T-cell (primary cell): ENCODE data around the gene TMEM163. TPM values are rescaled to one million over a fixed set of nuclear protein-coding genes. Genes with fewer than 3 reads are reported as not detected.
A peak's percentile ranks its signal among the peaks of the same experiment; 100 is the strongest.

Source experiments
- ATAC-seq, 4 experiments: fragments of 200-7000 bp in 3 of 4; fragments of 150-1000 bp in 1 of 4; cut with Tn5 transposase; replicated peaks in 1 of 4; 1 replicate in 3 of 4; 2 replicates in 1 of 4; pipeline ENCODE4 v1.10.0; 2021; ENCODE audit warnings: moderate library complexity in 3 of 4, mild to moderate bottlenecking in 2 of 4, moderate number of reproducible peaks in 1 of 4
- CTCF ChIA-PET, 2 donors: fragments of 300-600 bp; sonication (Branson Sonifier 250); formaldehyde crosslinking; loops; one replicate each; lab custom pipeline; 2022; ENCODE audit warnings: antibody characterized with exemption in 2 of 2; lab: Charles Lee
- POLR2A ChIA-PET, 2 donors: fragments of 300-600 bp; sonication (Branson Sonifier 250); formaldehyde crosslinking; loops; one replicate each; lab custom pipeline; 2022; ENCODE audit warnings: antibody characterized with exemption in 2 of 2; lab: Charles Lee
- DNase-seq, 35 experiments: peaks; one replicate each; pipeline versions ENCODE4 v3.0.0 to v3.0.0-alpha.2; 2013 to 2023
- H3K27ac ChIP-seq: one replicate; pipeline ENCODE4 v1.5.1; 2013; ENCODE audit warnings: low read length
- H3K27me3 ChIP-seq, 2 experiments: replicated peaks in 1 of 2; 1 replicate in 1 of 2; 2 replicates in 1 of 2; pipeline versions ENCODE4 v1.6.1 to v1.7.0; 2013; ENCODE audit warnings: low read length in 1 of 2, mixed read lengths in 1 of 2; ENCODE audit not compliant: control insufficient read depth in 2 of 2, insufficient read depth in 2 of 2; ENCODE audit errors: extremely low read depth in 1 of 2
- H3K36me3 ChIP-seq, 2 donors: 1 replicate in 1 of 2; 2 replicates in 1 of 2; pipeline versions ENCODE4 v1.6.1 to v1.7.0; 2013; ENCODE audit warnings: low read length in 1 of 2; ENCODE audit not compliant: control insufficient read depth in 2 of 2, insufficient read depth in 1 of 2; ENCODE audit errors: extremely low read depth in 1 of 2
- H3K4me1 ChIP-seq, 2 experiments: 1 replicate in 1 of 2; 2 replicates in 1 of 2; pipeline versions ENCODE4 v1.6.1 to v1.7.0; 2013; ENCODE audit warnings: low read length in 2 of 2, mixed read lengths in 1 of 2; ENCODE audit not compliant: insufficient read depth in 2 of 2, control insufficient read depth in 1 of 2; ENCODE audit errors: extremely low read depth in 1 of 2
- H3K4me3 ChIP-seq, 2 donors: 1 replicate in 1 of 2; 2 replicates in 1 of 2; pipeline versions ENCODE4 v1.5.1 to v1.7.0; 2013; ENCODE audit warnings: mild to moderate bottlenecking in 2 of 2, low read length in 1 of 2, moderate library complexity in 1 of 2; ENCODE audit not compliant: control insufficient read depth in 1 of 2; ENCODE audit errors: extremely low read depth in 1 of 2
- H3K9me3 ChIP-seq: 2 replicates; pipeline ENCODE4 v1.7.0; 2013
- H3K27ac Mint-ChIP-seq, 2 donors: one replicate each; pipeline ENCODE4 v1.8.0; 2020 to 2021; ENCODE audit warnings: mild to moderate bottlenecking in 2 of 2, mixed read lengths in 2 of 2
- H3K27me3 Mint-ChIP-seq, 2 donors: one replicate each; pipeline ENCODE4 v1.8.0; 2021 to 2022; ENCODE audit warnings: mixed read lengths in 2 of 2
- H3K36me3 Mint-ChIP-seq: one replicate; pipeline ENCODE4 v1.8.0; 2021; ENCODE audit warnings: mixed read lengths
- H3K4me1 Mint-ChIP-seq, 3 donors: one replicate each; pipeline ENCODE4 v1.8.0; 2020 to 2022; ENCODE audit warnings: mixed read lengths in 3 of 3, mild to moderate bottlenecking in 1 of 3
- H3K4me3 Mint-ChIP-seq, 3 donors: one replicate each; pipeline ENCODE4 v1.8.0; 2020 to 2022; ENCODE audit warnings: mild to moderate bottlenecking in 3 of 3, mixed read lengths in 3 of 3, moderate library complexity in 3 of 3
- H3K9me3 Mint-ChIP-seq, 3 donors: one replicate each; pipeline ENCODE4 v1.8.0; 2020 to 2022; ENCODE audit warnings: mixed read lengths in 3 of 3
- WGBS: methylation state at CpG from one replicate; pipeline ENCODE4 v1.1.5; 2013; ENCODE audit warnings: missing lambda C conversion rate; ENCODE audit not compliant: insufficient coverage; 5-methylcytosine and 5-hydroxymethylcytosine counted together
- total RNA-seq, 35 experiments: library from RNA in 6 of 35; stranded (reverse) in 6 of 35; fragments of 120-200 nt in 1 of 35; gene quantifications; one replicate each; pipeline versions ENCODE4 v1.2.1 to v1.2.4 and lab custom pipeline; 2013 to 2026

TMEM163 gene
- total RNA-seq, 5 donors from 2014 or later (not counting 1 experiment from before 2014, with no cell fraction given) = 0.18 to 0.73 (median 0.35) TPM

DNA sequence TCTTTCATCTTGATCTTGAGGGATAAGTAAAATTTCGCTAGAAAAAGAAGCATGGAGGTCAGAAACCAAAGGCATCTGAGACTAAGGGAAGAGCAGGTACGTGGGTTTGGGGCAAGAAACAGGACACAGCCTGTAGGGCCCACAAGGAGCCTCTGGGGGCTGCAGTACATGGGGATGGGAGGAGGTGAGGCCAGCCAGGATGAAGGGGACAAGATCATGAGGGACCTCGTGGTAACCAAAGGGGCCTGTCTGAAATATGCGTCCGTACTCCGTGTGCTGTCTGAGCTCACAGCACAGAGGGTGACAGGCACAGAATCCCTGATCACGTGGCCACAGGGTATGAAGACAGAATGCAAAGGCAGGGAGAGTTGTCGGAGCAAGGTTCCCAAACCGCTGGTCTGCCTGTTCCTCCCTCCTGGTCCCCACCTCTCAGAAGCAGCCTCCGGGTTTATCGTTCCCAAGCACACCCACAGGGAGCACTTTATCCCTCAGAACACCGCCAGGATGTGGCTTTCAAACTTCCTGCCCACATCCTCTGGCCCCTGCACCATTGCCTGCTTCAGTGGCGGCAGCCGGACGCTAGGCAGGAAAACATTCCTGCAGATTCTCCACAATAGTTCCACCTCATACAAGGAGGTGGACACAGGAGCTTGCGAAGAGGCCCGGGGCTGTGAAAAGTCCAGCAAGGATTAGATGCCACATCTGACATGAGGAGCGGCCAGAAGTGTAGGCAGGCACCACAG is 12.0 kb downstream of the TMEM163 start:
- H3K9me3 ChIP-seq = no peaks in the 10 kb centered on the region
- no peaks in the 10 kb centered on the region for H3K9me3 Mint-ChIP-seq
- CTCF ChIA-PET = no interaction called here
- H3K27ac Mint-ChIP-seq = no peak overlapping the region
- H3K4me3 Mint-ChIP-seq = peak overlapping the region; percentile 49 to 77 (median 55)
- H3K4me1 ChIP-seq = peaks cover 10 to 20% of the 10 kb centered on the region in 2 experiments
- 17% methylated on average over 18 of the region's 18 CpGs for WGBS
- POLR2A ChIA-PET = no interaction called here
- H3K4me1 Mint-ChIP-seq = peaks cover 23 to 28% (median 26%) of the 10 kb centered on the region in 3 donors
- peaks cover 0 to 25% of the 10 kb centered on the region in 2 experiments for H3K27me3 ChIP-seq
- no peaks in the 10 kb centered on the region for H3K36me3 Mint-ChIP-seq
- peak in 1 of 35 experiments; percentile 13 for DNase-seq
- H3K27me3 Mint-ChIP-seq = peaks cover 34 to 51% of the 10 kb centered on the region in 2 donors
- H3K27ac ChIP-seq = no peak overlapping the region
- H3K36me3 ChIP-seq = no peaks in the 10 kb centered on the region
- no peak overlapping the region for H3K4me3 ChIP-seq
- peak; percentile 40 to 65 (median 52) for ATAC-seq

DNA sequence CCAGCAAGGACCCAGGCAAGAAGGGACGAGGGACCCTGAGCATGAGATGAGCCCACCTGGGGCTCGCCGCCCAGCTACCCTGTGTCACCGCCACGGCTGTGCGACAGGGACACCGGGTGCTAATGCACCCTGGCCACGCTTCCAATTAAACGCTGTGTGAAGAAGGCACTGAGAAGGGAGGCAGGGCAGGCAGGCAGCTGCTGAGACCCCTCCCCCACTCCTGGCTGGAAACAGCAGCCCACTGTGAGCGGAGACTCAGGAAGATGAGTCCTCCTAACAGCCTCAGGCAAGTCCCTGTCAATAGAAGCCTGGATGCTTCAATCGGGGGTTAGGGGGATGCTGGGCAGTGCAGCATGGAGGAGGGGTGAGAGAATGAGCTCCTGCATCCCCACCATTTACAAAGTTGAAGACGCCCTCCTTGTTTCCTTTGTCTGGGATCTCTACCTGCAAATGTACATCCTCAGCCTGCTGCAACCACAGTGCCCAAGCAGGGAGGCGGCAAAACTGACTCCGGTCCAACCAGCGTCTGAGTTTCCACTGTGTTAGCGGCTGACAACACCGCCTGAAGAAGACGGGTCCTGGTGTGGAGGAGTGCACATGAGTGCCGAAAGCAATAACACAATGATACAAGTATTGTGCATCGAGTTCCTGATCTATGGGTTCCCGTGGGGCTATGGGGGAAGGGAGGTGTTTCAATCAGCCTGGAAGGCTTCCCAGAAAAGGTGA is 12.8 kb downstream of the TMEM163 start:
- peak in 1 of 4 experiments; percentile 33 for ATAC-seq
- POLR2A ChIA-PET = no interaction called here
- peaks cover 23 to 28% (median 26%) of the 10 kb centered on the region in 3 donors for H3K4me1 Mint-ChIP-seq

DNA sequence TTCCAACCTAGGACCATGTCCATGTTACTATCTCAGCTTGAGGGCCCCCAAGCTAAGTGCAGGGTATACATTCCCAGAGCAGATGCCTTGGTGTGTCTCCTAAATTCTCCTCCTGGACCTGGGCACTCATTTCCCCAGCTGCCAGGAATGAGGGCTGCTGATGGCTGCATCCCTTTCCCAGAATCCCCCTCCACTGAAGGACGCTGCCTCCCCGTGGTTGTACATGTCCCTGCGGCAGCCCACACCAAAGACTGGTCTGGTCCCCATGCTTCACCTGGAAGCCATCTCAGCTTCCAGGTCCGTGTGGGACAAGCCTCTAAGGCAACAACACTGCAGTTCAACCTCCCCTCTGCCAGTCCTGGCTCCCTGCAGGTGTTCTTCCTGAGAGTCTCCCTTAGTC is 14.6 kb downstream of the TMEM163 start:
- no peaks in the 10 kb centered on the region for H3K36me3 Mint-ChIP-seq
- ATAC-seq = no peak
- no peak overlapping the region for H3K27ac Mint-ChIP-seq
- no peak overlapping the region for H3K4me3 Mint-ChIP-seq
- H3K4me3 ChIP-seq = no peak overlapping the region
- no peaks in the 10 kb centered on the region for H3K36me3 ChIP-seq
- peaks cover 37 to 54% of the 10 kb centered on the region in 2 donors for H3K27me3 Mint-ChIP-seq
- H3K9me3 Mint-ChIP-seq = no peaks in the 10 kb centered on the region
- H3K4me1 Mint-ChIP-seq = peaks cover 23 to 28% (median 26%) of the 10 kb centered on the region in 3 donors
- H3K4me1 ChIP-seq = peaks cover 10 to 20% of the 10 kb centered on the region in 2 experiments
- 71% methylated on average over 4 of the region's 4 CpGs for WGBS
- DNase-seq = no peak
- CTCF ChIA-PET = interaction anchor here (0.6 to 0.8 kb wide), 2 partner anchors 13 to 123 kb away, joined by 3 read pairs; no protein-coding TSS in a partner anchor
- no peaks in the 10 kb centered on the region for H3K9me3 ChIP-seq
- no peak overlapping the region for H3K27ac ChIP-seq
- peaks cover 0 to 29% of the 10 kb centered on the region in 2 experiments for H3K27me3 ChIP-seq
- POLR2A ChIA-PET = no interaction called here

More for the DNA sequence above, 12.8 kb downstream of the TMEM163 start:
- Mint-ChIP-seq H3K36me3 (no peaks in the 10 kb centered on the region), H3K4me3 (peak overlapping the region; percentile 49 to 77 (median 55)), H3K27ac (no peak overlapping the region), H3K9me3 (no peaks in the 10 kb centered on the region), H3K27me3 (peaks cover 35 to 53% of the 10 kb centered on the region in 2 donors)
- H3K27me3 ChIP-seq = peaks cover 0 to 25% of the 10 kb centered on the region in 2 experiments
- 85% methylated on average over 16 of the region's 21 CpGs for WGBS
- H3K4me3 ChIP-seq = no peak overlapping the region
- no peak overlapping the region for H3K27ac ChIP-seq
- CTCF ChIA-PET = no interaction called here
- H3K36me3 ChIP-seq = no peaks in the 10 kb centered on the region
- no peaks in the 10 kb centered on the region for H3K9me3 ChIP-seq
- H3K4me1 ChIP-seq = peaks cover 10 to 20% of the 10 kb centered on the region in 2 experiments
- DNase-seq = no peak

DNA sequence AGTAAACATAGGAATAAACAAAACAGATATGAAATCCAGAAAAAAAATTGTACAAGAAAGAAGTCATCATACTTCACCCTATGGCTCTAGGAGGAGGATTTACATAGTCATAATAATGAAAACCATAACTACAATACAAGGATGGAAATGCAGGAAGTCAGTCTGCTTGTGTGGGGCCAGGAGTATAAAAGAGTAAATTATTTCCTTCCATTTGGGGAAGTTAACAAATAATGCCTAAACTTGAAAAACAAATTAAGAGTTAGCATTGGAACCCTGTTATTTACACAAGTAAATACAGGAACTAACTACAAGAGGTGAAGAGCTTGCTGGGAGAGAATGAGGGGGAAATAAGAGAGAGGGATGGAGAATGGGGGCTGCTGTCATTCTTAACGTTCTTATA is 15.4 kb downstream of the TMEM163 start:
- H3K4me1 Mint-ChIP-seq = peaks cover 23 to 28% (median 26%) of the 10 kb centered on the region in 3 donors
- H3K4me3 ChIP-seq = no peak overlapping the region
- H3K27me3 Mint-ChIP-seq = peaks cover 37 to 56% of the 10 kb centered on the region in 2 donors
- H3K9me3 ChIP-seq = no peaks in the 10 kb centered on the region
- DNase-seq (no peak), ATAC-seq (no peak)
- ChIA-PET POLR2A (no interaction called here), CTCF (interaction anchor here in 1 of 2 donors (0.6 to 0.8 kb wide), 3 partner anchors 14 to 817 kb away, joined by 3 to 9 read pairs (median 4); no protein-coding TSS in a partner anchor)
- H3K27me3 ChIP-seq = peaks cover 0 to 29% of the 10 kb centered on the region in 2 experiments
- WGBS = no CpG with 5 or more reads among the region's 1 CpG
- no peaks in the 10 kb centered on the region for H3K36me3 ChIP-seq
- H3K27ac ChIP-seq = no peak overlapping the region
- H3K4me3 Mint-ChIP-seq = no peak overlapping the region
- peaks cover 10 to 20% of the 10 kb centered on the region in 2 experiments for H3K4me1 ChIP-seq
- no peak overlapping the region for H3K27ac Mint-ChIP-seq
- no peaks in the 10 kb centered on the region for H3K36me3 Mint-ChIP-seq
- no peaks in the 10 kb centered on the region for H3K9me3 Mint-ChIP-seq

DNA sequence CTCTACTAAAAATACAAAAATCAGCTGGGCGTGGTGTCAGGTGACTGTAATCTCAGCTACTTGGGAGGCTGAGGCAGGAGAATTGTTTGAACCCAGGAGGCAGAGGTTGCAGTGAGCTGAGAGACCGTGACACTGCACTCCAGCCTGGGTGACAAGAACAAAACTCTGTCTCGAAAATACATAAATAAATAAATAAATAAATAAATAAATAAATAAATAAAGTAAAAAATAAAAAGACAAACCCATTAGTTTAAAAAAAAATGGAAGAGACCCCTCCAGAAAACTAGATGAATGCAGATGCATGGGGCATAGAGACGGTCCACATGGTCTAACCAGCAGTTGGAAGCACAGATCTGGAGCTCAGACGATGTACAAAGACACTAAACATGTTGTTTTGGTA is 18.1 kb downstream of the TMEM163 start:
- peaks cover 0 to 4% of the 10 kb centered on the region in 2 experiments for H3K4me1 ChIP-seq
- peaks cover 33 to 52% of the 10 kb centered on the region in 2 donors for H3K27me3 Mint-ChIP-seq

DNA sequence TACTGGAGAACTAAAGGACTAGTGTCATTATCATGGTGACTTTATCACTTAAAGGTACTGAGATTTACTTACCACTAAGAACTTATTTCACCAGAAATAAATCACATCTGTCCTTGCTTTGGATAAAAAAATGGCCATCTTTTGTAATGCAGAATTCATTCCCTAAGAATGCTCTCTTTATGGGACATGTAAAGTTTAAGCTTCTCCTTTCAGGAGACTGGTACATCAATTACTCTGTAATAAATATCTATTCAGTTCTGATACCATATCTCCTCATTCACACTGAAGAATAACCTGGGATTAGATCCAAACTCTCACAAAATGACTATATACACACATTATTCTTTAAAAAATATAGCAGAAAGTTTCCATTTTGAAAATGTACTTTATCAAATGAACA is 24.4 kb downstream of the TMEM163 start:
- Histone ChIP-seq H3K27ac (no peak overlapping the region), H3K36me3 (no peaks in the 10 kb centered on the region), H3K4me3 (no peak overlapping the region), H3K4me1 (peaks cover 0 to 6% of the 10 kb centered on the region in 2 experiments), H3K9me3 (no peaks in the 10 kb centered on the region), H3K27me3 (peaks cover 0 to 2% of the 10 kb centered on the region in 2 experiments)
- POLR2A ChIA-PET = no interaction called here
- H3K27me3 Mint-ChIP-seq = peaks cover 7 to 15% of the 10 kb centered on the region in 2 donors
- no peak overlapping the region for H3K4me3 Mint-ChIP-seq
- CTCF ChIA-PET = interaction anchor here (0.8 to 1.4 kb wide), 3 partner anchors 8 to 243 kb away, joined by 4 to 5 read pairs (median 4); no protein-coding TSS in a partner anchor
- DNase-seq (no peak), ATAC-seq (no peak)
- H3K9me3 Mint-ChIP-seq = no peaks in the 10 kb centered on the region
- no peaks in the 10 kb centered on the region for H3K36me3 Mint-ChIP-seq
- H3K27ac Mint-ChIP-seq = no peak overlapping the region
- no peaks in the 10 kb centered on the region for H3K4me1 Mint-ChIP-seq

More for the DNA sequence above, 18.1 kb downstream of the TMEM163 start:
- no peaks in the 10 kb centered on the region for H3K9me3 Mint-ChIP-seq
- H3K36me3 Mint-ChIP-seq = no peaks in the 10 kb centered on the region
- no peak overlapping the region for H3K4me3 Mint-ChIP-seq
- peaks cover 0 to 16% of the 10 kb centered on the region in 2 experiments for H3K27me3 ChIP-seq
- H3K9me3 ChIP-seq = no peaks in the 10 kb centered on the region
- DNase-seq (no peak), ATAC-seq (no peak)
- WGBS = no CpG with 5 or more reads among the region's 5 CpGs
- H3K36me3 ChIP-seq = no peaks in the 10 kb centered on the region
- POLR2A ChIA-PET = interaction anchor here in 1 of 2 donors (1.7 kb wide), 1 partner anchor 29 kb away, joined by 3 read pairs; no protein-coding TSS in a partner anchor
- H3K4me3 ChIP-seq = no peak overlapping the region
- peaks cover 7 to 9% (median 7%) of the 10 kb centered on the region in 3 donors for H3K4me1 Mint-ChIP-seq
- H3K27ac ChIP-seq = no peak overlapping the region
- CTCF ChIA-PET = interaction anchor here (0.7 kb wide), 2 partner anchors 11 to 1108 kb away, joined by 3 read pairs; no protein-coding TSS in a partner anchor
- H3K27ac Mint-ChIP-seq = no peak overlapping the region
